Measurements from ENCODE around the gene CYP2B6.
"Not testable (repeated sequence)": the region's sequence is repeated elsewhere in the genome, so short reads cannot be mapped to it uniquely, and the experiment has no call there.

CYP2B6 gene

DNA sequence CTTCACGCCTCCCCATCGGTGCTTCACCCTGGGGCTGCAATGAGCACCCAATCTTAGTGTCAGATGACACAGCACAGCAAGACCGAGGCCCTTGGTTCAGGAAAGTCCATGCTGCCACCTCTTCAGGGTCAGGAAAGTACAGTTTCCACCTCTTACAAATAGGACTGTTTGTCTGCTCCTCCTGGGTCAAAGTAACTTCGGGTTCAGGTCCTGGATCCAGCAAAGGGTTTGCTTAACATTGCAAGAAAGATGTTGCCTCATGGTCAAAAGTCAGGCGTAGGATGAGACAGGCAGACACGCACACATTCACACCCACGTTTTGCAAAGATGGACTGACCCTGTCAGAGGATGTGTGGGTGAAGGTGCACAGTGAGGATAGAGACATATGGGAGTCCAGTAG lies 1.6 kb upstream of the CYP2B6 start:
- in situ Hi-C loops (cut with MboI; ENCODE audit: low pct_unique_long_range_greater_than_20kb, low sequenced_read_pairs, unreplicated experiment), result no loop called here
- TF ChIP-seq, protein P1, sequence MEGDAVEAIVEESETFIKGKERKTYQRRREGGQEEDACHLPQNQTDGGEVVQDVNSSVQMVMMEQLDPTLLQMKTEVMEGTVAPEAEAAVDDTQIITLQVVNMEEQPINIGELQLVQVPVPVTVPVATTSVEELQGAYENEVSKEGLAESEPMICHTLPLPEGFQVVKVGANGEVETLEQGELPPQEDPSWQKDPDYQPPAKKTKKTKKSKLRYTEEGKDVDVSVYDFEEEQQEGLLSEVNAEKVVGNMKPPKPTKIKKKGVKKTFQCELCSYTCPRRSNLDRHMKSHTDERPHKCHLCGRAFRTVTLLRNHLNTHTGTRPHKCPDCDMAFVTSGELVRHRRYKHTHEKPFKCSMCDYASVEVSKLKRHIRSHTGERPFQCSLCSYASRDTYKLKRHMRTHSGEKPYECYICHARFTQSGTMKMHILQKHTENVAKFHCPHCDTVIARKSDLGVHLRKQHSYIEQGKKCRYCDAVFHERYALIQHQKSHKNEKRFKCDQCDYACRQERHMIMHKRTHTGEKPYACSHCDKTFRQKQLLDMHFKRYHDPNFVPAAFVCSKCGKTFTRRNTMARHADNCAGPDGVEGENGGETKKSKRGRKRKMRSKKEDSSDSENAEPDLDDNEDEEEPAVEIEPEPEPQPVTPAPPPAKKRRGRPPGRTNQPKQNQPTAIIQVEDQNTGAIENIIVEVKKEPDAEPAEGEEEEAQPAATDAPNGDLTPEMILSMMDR (IDR thresholded peaks at IDR 0.05; ENCODE audit: extremely low read depth, insufficient read depth, missing control alignments), result no peak

DNA sequence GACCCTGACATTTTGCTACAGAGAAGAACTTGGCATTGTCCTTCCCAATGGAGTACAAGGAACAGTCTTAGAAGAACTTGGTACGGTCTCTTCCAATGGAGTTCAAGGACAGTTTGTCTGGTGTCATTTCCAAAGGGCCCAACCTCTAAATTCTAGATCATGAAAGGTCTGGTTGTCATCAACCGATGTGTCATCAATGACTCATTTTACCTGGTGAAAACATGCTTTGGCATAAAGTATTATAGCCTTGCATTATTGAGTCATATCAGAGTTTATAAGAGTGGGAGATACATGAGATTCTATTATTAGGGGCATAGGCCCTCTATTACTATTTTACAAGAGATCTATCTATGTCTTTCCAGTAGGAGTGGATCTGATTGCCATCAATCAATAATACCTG lies 4.3 kb downstream of the CYP2B6 start:
- DNase-seq (ENCODE audit: low spot score), result no peak
- in situ Hi-C loops (cut with MboI; ENCODE audit: low pct_unique_long_range_greater_than_20kb, low sequenced_read_pairs, unreplicated experiment), result no loop called here
- TF ChIP-seq, protein P1 (IDR thresholded peaks at IDR 0.05; ENCODE audit: extremely low read depth, insufficient read depth, missing control alignments), result no peak

More for the DNA sequence above, 1.6 kb upstream of the CYP2B6 start:
- no peak for DNase-seq (ENCODE audit: low spot score)

DNA sequence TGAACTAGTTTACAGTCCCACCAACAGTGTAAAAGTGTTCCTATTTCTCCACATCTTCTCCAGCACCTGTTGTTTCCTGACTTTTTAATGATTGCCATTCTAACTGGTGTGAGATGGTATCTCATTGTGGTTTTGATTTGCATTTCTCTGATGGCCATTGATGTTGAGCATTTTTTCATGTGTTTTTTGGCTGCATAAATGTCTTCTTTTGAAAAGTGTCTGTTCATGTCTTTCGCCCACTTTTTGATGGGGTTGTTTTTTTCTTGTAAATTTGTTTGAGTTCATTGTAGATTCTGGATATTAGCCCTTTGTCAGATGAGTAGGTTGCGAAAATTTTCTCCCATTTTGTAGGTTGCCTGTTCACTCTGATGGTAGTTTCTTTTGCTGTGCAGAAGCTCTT lies 7.9 kb downstream of the CYP2B6 start:
- DNase-seq (ENCODE audit: low spot score); in situ Hi-C loops (cut with MboI; ENCODE audit: low pct_unique_long_range_greater_than_20kb, low sequenced_read_pairs, unreplicated experiment): not testable (repeated sequence)

DNA sequence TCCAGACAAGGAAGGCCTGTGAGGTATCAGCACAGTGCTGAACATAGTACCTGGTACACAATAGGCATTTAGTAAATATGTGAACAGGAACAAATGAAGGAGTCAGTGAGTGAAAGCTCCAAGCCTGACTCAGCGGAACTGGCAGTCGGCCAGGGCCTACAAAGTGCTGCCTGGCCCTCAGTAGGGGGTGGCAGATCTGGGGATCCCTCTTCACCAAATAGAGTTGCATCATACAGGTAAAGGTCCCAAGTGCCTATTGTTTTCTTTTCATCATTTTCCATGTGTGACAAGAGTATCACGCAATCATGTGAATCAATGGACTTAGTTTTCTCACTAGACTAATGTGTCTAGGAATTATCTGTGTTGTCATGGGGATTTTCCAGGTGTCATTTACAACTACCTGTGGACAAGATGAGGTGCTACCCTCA lies 9.2 kb downstream of the CYP2B6 start:
- in situ Hi-C loops (cut with MboI; ENCODE audit: low pct_unique_long_range_greater_than_20kb, low sequenced_read_pairs, unreplicated experiment), result no loop called here
- TF ChIP-seq, protein P1 (IDR thresholded peaks at IDR 0.05; ENCODE audit: extremely low read depth, insufficient read depth, missing control alignments), result no peak
- DNase-seq (ENCODE audit: low spot score), result no peak

DNA sequence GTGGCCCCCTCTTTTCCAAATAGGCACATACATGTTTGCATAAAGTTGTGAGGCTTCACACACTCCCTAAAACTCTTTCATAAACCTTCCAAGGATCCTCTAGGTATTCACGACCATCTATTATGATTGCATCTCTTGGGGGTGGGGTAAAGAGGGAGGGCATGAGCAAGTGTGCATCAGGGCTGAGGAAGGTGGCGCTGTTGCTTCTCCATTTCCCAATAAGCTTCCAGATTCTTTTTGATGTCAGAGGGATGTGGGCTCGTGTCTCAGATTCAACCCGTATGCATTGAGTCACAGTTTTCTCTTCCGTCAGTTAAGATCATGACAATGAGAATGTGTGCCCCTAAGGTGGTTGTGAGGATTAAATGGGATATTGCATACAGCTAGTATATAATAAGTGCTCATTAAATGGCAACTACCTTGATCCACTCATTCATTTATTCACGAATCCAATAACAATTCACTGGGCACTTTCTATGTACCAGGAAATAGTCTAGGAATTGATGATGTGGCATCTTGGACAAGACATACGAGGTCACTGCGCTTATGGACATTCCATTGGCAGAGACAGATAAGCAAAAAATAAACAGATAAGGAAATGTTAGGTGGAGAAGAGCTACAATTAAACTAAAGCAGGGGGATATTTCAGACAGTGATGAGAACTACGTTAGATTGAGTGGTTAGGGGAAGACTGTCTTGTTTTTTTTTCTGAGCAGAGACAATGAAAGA lies 10.3 kb downstream of the CYP2B6 start:
- TF ChIP-seq, protein P1 (IDR thresholded peaks at IDR 0.05; ENCODE audit: extremely low read depth, insufficient read depth, missing control alignments), result no peak
- in situ Hi-C loops (cut with MboI; ENCODE audit: low pct_unique_long_range_greater_than_20kb, low sequenced_read_pairs, unreplicated experiment), result no loop called here
- DNase-seq (ENCODE audit: low spot score), result no peak

DNA sequence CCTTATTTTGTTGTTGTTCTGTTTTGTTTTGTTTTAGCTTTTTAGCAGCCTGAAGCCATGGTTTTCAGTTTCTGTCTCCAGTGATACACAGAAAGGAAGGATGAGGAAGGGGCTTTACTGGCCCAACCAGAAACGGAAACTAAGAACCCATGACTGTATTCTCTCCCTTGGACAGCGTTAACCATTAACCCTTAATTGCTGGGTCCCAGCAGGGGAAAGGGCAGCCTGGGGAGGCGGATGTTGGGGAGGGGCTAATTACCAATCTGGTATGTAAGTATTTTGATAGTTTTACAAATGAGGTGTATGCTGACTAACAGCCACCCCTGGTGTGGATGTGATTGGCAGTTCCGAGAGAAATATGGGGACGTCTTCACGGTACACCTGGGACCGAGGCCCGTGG lies 12.6 kb downstream of the CYP2B6 start:
- DNase-seq (ENCODE audit: low spot score); in situ Hi-C loops (cut with MboI; ENCODE audit: low pct_unique_long_range_greater_than_20kb, low sequenced_read_pairs, unreplicated experiment): not testable (repeated sequence)

DNA sequence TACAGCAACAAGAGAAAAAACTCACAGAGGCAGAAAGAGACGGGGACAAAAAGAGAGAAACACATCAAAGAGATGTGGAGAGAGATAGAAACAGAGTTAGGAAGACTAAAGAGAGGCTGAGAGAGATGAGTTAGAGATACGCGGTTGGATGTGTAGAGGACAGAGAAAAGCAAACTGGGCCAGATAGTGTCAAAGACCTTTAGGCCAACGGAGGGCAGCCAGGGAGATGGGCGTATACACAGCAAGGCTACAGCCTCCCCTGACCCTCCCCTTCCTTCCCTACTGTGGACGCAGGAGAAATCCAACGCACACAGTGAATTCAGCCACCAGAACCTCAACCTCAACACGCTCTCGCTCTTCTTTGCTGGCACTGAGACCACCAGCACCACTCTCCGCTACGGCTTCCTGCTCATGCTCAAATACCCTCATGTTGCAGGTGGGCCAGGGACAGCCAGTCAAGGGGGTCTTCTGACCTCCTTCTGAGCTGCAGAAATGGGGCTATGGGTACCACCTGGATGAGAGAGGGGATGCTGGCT lies 18.7 kb downstream of the CYP2B6 start:
- no peak for DNase-seq (ENCODE audit: low spot score)
- TF ChIP-seq, protein P1 (IDR thresholded peaks at IDR 0.05; ENCODE audit: extremely low read depth, insufficient read depth, missing control alignments), result no peak
- in situ Hi-C loops (cut with MboI; ENCODE audit: low pct_unique_long_range_greater_than_20kb, low sequenced_read_pairs, unreplicated experiment), result no loop called here
